GM18951 (cell line): ENCODE results near the gene DIPK1B.

ENCODE experiments used
- POLR2A ChIP-seq: IDR thresholded peaks from 4 replicates; pipeline ENCODE4 v1.6.1; 2011; ENCODE audit warnings: mild to moderate bottlenecking; ENCODE audit not compliant: insufficient read length, insufficient read depth; ENCODE audit errors: extremely low read depth
- in situ Hi-C: fragments of 300-500 bp; cut with MboI; formaldehyde crosslinking; loops from one replicate; pipeline ENCODE4 v1.12.0; 2022; ENCODE audit warnings: low sequenced_read_pairs, mixed read lengths, inconsistent platforms; ENCODE audit not compliant: unreplicated experiment

Gene DIPK1B

GRCh38 chr9:136686534-136686793 is 25.9 kb upstream of the DIPK1B start:
- in situ Hi-C loops: no loop called here

DNA sequence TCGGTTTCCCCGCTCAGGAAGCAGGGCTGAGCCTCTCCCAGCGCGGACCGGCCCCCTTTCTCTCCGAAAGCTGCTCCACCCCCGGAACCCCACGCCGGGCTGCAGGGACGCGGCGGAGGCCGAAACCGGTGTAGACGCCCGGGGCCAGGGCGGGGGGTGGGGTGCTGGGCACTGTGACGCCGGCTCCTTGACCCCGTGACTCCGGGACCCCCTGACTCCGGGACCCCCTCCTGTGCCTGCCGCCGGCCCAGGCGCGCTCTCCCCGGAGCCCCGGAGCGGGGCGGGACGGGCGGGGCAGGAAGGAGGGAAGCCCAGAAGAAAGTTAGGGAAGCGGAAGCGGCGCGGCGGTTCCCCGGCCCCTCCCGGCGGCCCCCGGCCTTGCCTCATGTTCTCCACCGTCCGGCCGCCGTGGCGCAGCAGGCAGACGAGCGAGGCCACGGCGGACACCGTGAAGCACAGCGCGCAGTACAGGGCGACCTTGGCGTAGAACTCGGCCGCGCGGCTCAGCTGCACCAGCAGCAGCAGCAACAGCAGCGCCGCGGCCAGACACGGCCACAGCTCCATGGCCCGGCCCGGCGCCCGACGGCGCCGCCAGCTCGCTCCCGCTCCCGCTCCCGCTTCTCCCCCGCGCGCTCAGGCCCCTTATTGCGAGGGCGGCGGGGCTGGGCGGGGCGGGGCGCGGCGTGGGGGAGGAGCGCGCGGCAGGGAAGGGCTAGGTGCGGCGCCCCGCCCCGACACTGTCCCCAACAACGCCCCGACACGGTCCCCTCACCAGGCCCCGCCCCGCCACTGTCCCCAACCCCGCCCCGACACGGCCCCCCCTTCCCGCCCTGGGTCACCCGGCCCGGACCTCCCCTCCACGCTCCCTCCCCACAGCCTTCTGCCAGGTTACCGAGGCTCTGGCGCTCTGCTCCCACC is 25.3 kb upstream of the DIPK1B start, which contains the start of gene AGPAT2:
Gene AGPAT2, minus strand, starts transcription at position 664 of the 918 bp plus-strand sequence. Its CDS starts 100 bp downstream, at position 564.
- TF ChIP-seq POLR2A: peak; percentile 65
- in situ Hi-C loops: no loop called here

More at GRCh38 chr9:136686534-136686793, 25.9 kb upstream of the DIPK1B start:
- TF ChIP-seq POLR2A: no peak

DNA sequence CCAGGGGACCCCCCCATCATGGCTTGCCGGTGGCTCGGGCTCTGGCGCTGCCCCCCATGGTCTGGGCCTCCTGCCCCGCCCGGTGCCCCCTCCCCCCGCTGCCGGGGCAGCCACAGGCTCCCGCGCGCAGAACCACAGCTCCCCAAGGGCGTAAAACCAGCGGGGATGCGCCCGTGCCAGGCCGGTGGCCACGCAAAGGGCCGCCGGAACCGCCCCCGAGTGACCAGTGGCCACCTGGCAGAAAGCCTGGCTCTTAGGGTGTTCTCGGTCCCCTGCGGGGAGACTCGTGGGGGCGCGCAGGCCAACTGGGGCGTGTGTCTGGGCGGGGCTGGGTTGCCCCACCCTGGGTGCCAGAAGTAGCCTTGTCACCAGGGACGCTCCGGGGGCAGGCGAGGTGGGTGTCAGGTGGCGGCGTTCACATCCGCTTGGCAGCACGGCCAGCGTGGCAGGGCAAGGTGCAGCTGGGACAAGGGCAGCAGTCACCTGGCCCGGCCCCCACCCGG is 24.6 kb upstream of the DIPK1B start:
- no peak for TF ChIP-seq POLR2A
- in situ Hi-C loops: no loop called here

DNA sequence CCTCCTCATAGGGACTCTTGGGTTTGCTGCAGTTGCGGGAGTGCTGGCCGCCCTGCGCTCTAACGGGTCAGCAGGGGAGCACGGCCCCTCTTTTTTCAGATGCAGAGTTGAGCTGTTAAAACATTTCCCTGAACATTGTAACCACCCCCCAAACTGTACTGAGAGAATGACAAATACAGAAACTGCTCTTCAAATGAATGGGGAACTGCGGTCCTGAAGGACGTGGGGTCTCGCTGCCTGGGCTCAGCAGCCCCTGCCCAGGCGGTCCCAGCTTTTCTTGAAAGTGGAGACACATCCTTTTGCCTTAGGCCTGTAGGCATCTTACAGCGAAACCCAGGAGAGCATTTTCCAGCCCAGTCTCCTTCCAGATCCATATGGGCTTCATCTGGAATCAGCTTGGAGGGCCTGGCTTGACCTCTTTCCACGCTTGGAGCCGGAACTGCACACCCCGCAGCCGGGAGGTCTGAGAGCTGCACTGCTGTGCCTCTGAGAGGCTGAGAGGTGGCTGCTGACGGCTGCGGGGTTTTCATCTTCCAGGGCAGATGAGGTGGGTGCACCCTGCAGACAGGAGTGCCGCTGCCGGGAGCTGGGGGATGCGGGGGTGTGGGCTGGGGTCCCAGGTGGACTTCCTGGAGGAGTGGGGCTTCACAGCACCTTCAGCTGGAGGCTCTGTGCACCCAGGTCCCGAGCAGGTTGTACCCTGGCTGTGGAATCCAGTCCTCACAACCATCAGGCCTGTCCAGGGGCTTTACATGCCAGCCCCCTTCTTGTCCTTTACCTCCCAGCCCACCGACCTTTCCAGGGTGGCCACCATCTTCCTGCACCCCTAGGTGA is 23.9 kb upstream of the DIPK1B start:
- in situ Hi-C loops: no loop called here
- TF ChIP-seq POLR2A: no peak

DNA sequence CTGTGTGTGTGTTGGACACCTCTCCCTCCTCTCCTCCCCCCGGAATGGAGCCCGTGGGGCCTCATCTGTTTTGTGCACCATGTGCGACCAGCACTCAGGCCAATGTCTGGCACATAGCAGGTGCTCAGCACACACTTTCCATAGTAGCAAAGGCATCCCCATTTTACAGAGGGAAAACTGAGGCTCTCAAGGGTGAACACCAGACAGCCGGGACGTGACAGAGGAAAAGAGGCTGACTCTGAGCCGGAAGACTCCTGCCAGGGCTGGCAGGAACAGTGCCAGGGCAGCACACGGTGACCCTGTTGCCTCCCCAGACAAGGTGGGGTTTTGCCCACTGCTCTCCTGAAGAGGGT is 23.3 kb upstream of the DIPK1B start:
- in situ Hi-C loops: no loop called here
- no peak for TF ChIP-seq POLR2A

GRCh38 chr9:136690104-136690805 is 22.1 kb upstream of the DIPK1B start:
- in situ Hi-C loops: no loop called here
- no peak for TF ChIP-seq POLR2A

DNA sequence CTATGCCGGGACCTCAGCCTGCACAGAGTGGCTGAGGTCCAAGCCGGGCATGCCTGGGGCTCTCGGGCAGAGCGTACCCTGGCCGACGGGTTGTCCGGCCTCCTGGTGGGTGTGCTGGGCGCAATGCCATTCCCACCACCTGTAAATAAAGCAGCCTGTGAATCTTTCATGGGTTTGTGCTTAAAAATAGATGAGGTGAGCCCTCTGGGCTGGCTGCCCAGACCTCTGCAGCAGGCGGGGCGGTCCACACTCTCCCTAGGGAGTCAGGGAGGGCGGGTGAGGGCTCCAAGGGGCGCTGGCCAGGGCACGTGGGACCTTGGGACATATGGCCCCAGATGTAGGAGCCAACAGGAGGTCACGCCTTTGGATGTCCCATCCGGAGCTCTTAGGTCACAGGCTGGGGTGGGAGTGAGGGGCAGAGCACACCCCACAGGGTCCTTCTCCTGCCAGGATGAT is 21.5 kb upstream of the DIPK1B start:
- in situ Hi-C loops: no loop called here
- TF ChIP-seq POLR2A: no peak

GRCh38 chr9:136691316-136692184 is 20.8 kb upstream of the DIPK1B start:
- in situ Hi-C loops: no loop called here
- TF ChIP-seq POLR2A: no peak

- in situ Hi-C loops: no loop called here
These were observed 19.9 kb upstream of the DIPK1B start for GRCh38 chr9:136692185-136693134.

GRCh38 chr9:136693135-136693489 is 19.3 kb upstream of the DIPK1B start:
- no peak for TF ChIP-seq POLR2A
- in situ Hi-C loops: no loop called here

More at GRCh38 chr9:136692185-136693134, 19.9 kb upstream of the DIPK1B start:
- TF ChIP-seq POLR2A: no peak

- in situ Hi-C loops: no loop called here
- TF ChIP-seq POLR2A: no peak
These were observed 18.7 kb upstream of the DIPK1B start for GRCh38 chr9:136693490-136694162.
